GM21529 (cell line): ENCODE measurements around the gene ALG1.
A peak's percentile ranks its signal among the peaks of the same experiment; 100 is the strongest.

Experiments
- ATAC-seq: cut with Tn5 transposase; IDR thresholded peaks from one replicate; pipeline ENCODE4 v1.9.1; 2021; ENCODE audit not compliant: unreplicated experiment

ALG1 gene, protein sequence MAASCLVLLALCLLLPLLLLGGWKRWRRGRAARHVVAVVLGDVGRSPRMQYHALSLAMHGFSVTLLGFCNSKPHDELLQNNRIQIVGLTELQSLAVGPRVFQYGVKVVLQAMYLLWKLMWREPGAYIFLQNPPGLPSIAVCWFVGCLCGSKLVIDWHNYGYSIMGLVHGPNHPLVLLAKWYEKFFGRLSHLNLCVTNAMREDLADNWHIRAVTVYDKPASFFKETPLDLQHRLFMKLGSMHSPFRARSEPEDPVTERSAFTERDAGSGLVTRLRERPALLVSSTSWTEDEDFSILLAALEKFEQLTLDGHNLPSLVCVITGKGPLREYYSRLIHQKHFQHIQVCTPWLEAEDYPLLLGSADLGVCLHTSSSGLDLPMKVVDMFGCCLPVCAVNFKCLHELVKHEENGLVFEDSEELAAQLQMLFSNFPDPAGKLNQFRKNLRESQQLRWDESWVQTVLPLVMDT

DNA sequence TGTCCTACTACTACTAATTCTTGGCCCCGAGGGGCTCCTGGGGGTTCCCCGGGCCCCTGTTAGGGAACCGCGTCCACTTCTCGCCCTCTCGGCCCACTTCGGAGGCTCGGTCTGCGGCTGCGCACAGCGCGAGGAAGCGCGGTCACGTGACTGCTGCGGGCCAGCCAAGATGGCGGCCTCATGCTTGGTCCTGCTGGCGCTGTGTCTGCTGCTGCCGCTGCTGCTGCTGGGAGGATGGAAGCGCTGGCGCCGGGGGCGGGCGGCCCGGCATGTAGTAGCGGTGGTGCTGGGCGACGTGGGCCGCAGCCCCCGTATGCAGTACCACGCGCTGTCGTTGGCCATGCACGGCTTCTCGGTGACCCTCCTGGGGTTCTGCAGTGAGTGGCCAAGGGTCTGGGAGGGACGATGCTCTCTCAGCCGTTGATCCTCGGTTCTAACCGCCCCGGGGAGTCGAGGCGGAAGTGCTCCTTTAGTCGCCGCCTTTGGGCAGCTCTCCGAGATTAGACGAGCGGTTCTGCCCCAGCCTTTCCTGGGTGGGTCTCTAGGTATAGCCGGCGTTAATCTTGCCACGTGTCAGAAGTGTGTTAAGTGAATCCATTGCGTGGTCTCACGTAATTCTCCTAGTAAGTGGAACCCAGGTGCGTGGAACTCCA is at the start of gene ALG1:
TSS of gene ALG1 (plus strand) at position 163 of the 653 bp plus-strand sequence. CDS start at position 170, 7 bp downstream.
- ATAC-seq, result peak; percentile 83

DNA sequence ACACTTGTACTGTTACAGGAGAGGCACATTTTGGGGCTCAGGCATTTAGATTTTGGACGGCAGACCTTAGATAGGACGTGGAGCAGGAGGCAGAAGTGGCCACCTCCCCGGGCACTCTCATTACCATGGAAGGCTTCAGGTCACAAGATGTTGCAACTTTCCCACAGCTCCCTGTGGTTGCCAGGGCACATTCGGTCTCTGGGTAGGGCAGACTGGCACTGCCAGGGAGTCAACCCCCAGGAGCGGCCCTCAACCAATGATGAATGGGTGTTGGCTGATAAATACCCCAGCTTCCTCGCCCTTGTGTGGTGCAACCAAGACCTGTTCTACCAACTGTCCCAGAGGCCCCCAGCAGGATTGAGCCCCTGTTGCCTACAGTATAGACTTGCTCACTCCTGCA is 49.1 kb upstream of the ALG1 start:
- ATAC-seq, result no peak

DNA sequence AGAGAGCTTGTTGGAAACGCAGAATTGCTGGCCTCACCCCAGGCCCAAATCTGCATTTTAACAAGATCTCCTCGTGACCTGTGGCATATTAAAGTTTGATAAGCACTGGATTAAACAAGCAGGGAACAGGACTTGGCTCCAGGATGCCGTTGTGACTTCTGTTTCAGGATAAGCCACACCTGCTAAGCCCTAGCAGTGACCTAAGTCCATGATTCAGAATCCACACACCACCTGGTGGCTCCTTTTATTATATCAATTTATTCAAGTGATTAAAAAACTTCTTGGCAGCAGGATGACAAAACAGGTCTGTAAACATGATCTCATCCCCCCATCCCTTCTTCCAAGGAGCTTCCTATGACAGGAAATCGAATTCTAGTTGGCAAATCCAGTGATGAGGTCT is 47.0 kb upstream of the ALG1 start:
- ATAC-seq, result no peak

DNA sequence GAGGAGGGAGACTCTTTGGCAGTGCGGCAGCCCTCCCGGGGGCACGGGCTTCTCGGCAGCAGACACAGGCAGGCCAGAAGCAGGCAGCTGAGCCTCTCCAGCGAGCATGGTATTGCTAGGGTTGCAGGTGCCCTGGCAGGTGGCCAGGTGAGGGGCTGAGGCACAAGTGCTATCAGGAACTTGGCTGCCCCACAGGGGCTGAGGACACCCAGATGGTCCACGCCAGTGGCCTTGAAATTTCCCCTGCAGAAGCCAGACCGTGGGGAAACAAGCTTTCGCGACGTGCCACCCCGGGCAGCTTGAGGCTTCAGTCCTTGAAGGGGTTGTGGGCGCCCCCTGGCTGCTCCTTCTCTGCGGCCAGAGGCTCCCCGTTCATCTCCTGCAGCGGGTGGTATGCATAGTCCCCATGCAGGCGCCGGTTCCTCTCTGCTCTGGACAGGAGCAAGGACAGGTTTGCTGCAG is 46.4 kb upstream of the ALG1 start:
- ATAC-seq, result no peak

DNA sequence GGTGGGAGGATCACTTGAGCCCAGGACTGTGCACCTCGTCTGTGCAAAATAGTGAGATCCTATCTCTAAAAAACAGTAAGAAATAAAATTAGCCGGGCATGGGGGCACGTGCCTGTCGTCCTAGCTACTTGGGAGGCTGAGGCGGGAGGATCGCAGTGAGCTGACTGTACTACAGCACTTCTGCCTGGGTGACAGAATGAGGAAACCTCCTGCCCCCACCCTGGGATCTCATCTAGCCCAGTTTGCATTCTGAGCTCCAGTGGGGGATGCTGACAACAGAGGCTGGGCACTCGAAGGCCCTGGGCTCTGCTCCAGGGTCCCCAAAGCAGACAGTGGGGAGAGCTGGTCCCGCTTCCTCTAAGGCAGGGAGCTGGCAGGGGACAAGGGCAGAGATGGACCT is 45.0 kb upstream of the ALG1 start:
- ATAC-seq, result no peak

DNA sequence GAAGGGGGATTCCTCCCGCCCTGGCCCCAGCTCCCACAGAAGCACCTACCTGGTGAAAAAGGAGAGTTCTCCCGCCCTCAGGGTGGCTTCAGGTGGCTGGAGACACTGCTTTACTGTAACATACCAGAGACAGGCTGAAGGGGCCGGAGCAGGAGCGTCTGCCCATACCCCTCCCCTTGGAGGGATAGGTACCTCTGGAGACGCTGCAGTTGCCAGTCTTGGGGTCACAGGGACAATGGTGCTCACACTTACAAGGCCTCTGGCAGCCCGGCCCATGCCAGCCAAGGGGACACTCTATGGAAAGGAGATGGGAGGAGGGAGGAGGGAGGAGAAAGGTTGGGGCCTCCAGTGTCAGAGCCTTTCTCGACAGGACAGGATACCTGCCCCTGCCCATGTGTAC is 44.6 kb upstream of the ALG1 start:
- no peak for ATAC-seq

DNA sequence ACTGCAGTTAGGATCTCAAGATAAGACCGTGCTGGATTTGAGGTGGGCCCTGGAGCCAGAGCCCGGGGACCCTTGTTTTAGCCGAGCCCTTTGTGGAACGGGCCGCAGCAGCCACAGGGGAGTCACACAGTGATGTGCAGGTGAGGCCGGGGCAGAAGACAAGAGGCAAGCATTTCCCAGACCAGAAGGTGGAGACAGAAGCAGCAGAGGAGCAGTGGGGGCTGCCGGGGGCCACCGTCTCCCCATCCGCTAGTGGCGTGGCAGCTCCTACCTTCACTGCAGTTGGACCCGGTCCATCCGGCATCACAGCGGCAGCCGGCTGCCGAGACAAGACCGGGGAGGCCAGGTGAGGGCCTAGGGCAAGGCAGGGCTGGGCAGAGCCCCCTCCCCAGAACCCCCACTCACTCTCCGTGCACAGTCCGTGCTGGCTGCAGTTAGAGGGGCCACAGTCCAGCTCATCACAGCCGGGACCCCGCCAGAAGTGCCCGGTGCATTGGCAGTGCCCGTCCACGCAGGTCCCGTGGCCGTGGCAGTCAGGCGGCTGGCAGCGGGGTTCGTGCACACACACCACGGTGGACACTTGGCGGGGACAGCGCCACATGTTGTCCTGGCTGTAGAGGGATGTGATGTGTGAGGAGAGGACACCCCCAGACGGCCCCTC is 43.9 kb upstream of the ALG1 start:
- ATAC-seq, result no peak

DNA sequence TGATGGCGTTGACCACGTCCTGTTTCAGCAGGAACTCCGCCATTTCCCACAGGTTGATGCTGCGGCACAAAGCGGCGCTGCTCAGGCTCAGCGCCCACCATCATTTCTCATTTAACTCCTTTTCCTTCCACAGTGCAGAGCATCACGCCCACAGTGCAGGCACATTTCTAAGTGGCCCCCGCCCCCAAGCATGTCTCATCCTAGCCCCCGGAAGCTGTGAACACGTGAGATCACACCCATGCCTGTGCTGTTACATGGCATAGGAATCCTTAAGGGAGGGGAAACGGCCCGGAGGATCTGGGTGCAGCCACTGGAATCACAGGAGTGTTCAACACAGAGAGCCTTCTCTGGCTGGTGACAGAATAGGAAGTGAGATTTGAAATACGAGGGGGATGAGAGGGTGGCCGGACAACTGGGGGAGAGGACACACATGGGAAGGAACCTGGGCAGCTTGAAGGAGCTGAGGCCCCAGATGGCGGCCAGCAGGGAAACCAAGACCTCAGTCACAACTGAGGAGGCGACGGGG is 42.6 kb upstream of the ALG1 start:
- no peak for ATAC-seq

DNA sequence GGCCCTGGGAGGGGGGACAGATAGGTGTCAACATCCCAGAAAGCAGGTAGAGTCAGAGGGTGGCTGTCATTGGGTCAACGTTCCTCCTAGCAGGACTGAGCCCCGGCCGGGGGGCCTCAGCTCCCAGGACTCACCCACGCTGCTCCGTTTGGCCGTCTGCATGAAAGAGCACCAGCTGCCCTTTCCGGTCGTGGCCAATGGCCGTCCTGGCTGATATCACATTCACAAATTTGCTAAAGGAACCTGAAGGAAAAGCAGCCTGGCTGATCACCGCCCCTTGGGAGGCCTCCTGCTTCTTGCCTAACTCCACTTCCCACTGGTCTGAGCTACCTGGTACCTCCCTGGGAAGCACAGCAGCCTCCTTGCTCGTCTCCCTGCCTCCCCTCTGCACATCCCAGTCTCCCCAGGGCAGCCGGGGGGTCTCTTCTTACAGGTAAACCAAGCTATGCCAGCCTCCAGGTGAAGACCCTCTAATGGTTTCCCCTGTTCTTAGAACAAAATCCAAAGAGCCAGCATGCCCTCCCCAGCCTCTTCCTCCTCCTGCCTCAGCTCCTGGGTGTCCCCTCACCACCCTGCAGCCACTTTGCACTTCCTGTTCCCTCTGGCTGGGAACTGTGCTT is 41.3 kb upstream of the ALG1 start:
- no peak for ATAC-seq

DNA sequence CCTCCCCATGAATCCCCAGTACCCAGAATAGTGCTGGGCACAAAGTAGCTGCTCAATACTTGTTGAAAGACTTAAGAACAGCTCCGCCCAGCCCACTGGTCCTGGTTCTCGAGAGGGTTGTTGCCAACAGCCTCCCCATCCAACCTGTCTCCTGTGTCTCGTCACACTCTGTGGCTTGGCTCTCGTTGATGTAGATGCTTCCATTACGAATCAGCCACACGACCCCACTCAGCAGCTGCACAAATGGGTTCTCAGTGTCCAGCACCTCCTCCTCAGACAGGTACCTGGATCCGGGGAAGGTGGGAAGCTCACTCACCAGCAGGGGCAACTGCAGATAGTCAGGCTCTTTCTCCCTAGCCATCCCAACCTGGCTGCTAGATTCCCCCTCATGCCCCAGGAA is 40.0 kb upstream of the ALG1 start:
- ATAC-seq, result no peak

DNA sequence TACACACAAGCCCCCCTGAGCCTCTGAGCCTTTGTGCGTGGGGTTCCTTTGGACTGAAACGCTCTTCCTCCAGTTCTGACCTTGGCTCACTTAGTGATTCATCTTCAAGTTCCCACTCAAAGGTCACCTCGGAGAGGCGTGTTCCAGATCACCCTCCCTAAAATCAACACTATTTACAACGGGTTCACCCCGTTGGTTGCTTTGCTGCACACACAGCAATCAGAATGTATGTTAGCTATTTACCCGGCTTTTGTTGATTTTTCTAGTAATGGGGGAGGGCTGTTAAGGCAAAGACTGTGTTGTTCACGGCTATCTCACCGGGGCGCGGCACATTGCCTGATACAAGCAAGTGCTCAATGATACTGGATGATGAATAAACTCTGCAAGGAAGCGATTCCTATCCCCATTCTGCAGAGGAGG is 38.9 kb upstream of the ALG1 start:
- no peak for ATAC-seq

DNA sequence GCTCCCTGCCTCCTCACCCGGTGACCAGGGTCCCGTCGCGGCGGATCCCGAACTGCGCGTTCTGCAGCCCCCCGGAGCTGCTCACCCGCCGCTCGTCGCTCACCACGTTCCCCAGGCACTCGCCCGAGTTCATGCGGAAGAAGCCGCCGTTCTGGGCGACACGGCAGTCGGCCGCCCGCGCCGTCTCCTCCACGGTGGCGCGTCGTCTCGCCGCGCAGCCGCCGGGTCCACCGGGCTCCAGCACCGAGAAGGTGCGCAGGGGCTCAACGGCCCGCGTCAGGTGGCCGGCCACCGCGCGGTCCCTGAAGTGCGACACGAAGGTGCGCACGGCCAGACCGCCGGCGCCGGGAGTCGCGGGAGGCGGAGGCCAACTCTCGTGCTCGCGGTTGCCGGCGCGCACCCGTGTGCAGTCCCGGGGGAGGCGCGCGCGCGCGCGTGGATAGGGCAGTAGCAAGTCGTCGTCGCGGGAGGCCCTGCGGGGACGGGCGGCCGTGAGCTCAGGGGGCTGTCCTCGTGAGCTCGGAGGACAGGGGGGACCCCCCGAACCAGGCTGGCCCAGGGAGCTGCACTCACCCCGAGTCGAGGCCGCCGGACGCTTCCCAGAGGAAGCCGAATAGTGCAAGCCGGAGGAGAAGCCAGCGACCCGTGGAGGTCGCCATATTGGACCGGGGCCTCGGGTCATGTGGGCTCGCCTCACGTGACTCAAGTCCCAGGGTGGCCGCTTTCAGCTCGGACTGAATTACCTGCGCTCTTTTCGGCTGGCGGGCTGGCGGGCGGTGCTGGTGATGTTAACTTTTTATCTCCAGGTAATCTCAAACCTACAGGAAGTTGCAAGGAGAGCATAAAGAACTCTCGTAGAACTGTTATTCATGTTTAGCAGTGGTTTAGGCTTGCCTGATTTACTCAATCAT is 38.1 kb upstream of the ALG1 start, which contains the start of gene NAGPA:
TSS of gene NAGPA (minus strand) at position 680 of the 911 bp plus-strand sequence. CDS start at position 659, 21 bp downstream.
- ATAC-seq, result peak; percentile 89

DNA sequence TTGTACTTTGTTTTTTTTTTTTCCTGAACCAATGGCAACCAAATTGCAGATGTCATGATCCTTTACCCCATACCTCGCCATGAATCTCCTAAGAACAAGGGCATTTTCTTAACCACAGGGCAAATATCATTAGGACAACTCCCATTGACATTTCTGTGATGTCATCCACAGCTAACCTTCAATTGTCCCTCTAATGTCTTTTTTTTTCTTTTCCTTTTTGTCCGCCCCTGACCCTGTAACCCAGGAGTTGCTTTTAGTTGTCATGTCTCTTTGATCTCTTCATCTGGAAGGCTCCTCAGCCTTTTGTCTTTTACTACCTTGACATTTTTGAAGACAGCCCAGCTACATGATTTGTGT is 37.5 kb upstream of the ALG1 start:
- ATAC-seq, result no peak

DNA sequence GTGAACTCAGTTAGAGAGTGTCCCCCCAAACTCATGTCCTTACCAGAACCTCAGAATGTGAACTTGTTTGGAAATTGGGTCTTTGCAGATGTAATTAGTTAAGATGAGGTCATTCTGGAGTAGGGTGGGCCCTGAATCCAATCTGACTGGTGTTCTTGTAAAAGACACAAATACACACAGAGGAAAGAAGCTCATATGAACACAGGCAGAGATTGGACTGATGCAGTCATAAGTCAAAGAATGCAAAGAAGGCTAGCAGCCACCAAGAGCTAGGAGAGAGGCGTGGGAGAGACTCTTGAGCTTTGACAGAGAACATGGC is 35.8 kb upstream of the ALG1 start:
- no peak for ATAC-seq

DNA sequence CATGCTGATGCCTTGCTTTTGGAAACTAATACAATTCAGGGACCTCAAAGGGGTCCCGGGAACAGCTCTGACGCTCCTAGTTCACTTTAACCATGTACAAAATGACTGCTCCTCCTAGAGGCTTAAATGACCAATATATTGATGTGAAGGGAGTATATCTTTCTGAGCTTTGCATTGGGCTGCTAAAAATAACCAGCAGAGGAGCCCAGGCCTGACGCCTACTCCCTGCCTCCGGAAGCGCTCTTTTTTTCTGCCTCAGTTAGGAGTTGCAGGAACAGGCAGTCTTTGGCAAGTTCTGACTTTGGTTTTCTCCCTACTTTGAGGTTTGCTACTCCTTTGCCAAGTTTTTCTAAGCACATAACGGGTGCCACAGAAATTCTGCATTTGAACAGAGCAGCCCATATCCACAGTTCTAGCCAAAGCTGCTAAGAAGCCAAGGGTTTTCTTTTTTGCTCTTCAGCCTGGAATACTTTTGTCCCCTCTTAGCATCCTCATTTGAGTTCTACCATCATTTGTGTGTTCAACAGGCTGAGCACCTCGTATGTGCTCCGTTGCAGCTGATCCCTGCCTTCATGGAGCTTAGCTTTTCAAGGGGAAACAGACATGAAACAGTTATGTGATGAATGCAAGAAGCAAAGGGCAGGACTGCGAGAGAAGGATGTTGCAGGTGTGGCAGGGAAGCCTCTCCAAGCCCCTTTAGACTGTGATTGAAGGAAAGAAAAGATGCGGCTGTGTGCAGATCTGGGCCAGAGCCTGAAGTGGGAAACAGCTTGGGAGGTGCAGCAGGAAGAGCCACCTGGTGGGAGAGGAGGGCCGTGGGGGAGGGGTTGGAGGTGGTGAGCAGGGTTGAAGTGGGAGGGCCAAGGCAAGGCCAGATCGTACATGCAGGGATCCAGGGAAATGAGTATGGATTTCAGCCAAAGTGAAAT is 35.2 kb upstream of the ALG1 start:
- ATAC-seq, result no peak

DNA sequence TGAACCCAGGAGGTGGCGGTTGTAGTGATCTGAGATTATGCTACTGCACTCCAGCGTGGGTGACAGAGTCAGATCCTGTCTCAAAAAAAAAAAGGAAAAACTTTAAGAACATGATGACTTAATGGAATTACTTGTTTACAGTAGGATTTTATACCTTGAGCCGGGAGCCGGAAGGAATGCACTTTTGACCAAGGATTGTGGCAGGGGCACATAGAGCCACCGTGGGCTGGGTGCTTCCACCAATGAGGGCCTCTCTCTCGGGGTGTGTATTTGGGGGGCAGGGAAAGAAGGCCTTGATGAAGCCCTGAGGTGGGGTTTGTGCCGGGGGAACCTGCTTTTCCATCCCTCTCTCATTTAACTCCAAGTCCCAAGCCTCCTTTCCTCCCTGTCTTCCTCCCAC is 31.2 kb upstream of the ALG1 start:
- no peak for ATAC-seq

DNA sequence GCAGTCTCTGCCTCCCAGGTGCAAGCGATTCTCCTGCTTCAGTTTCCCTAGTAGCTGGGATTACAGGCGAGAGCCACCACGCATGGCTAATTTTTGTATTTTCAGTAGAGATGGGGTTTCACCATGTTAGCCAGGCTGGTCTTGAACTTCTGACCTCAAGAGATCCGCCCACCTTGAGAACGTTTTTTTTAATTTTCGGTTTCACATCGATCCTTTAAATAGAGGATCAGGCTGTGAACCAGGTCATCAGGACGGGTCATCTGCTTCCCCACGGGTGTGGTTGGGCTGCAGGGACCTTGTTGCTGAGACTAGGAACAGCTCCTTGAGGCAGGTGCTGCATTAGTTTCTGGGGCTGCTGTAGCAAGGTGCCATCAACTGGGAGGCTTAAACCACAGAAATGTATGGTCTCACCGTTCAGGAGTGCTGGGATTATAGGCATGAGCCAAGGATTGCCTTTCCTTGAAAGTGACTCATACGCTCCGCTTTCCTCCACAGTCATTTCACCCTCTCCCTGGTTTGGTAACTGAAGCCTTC is 30.0 kb upstream of the ALG1 start:
- peak; percentile 73 for ATAC-seq

DNA sequence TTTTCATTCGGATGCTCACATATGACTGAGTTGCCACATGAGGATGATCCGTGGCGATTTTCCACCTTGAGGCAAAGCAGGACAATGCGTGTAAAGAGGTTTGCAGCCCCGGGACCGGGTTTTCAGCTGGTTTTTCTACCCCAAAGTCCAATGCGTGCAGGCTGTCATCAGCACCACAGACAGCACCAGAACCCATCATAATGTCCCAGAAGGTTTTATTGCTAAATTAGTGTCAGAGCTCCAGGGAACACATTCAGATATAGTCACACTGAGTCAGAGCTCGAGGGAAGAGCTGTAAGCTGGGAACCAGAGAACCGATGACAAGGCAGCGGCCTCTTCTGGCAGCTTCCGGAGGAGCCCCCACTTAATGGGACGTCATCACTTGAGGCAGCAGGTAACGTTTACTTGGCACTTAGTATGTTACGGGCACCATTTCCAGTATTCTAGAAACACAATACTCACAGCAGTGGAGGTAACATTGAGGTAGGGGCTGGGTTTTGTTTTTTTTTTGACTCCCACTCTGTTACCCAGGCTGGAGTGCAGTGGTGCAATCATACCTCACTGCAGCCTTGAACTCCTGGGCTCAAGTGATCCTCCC is 29.0 kb upstream of the ALG1 start:
- ATAC-seq, result no peak
